Nephron progenitor cell (in vitro differentiated cells): ENCODE results near the gene MCOLN1.

Source experiments
- DNase-seq: peaks from one replicate; pipeline ENCODE4 v3.0.0; 2021
- H3K27ac Mint-ChIP-seq: 2 replicates; pipeline ENCODE4 v1.8.0; 2021; ENCODE audit warnings: mild to moderate bottlenecking, moderate library complexity, mixed read lengths
- H3K27me3 Mint-ChIP-seq: 2 replicates; pipeline ENCODE4 v1.8.0; 2021; ENCODE audit warnings: mild to moderate bottlenecking, low read depth, mixed read lengths; ENCODE audit not compliant: poor library complexity
- H3K36me3 Mint-ChIP-seq: 2 replicates; pipeline ENCODE4 v1.8.0; 2021; ENCODE audit warnings: low read depth, mixed read lengths
- H3K4me1 Mint-ChIP-seq: 2 replicates; pipeline ENCODE4 v1.8.0; 2021; ENCODE audit warnings: mixed read lengths
- H3K4me3 Mint-ChIP-seq: 2 replicates; pipeline ENCODE4 v1.8.0; 2021; ENCODE audit warnings: mild to moderate bottlenecking, moderate library complexity, mixed read lengths
- H3K9me3 Mint-ChIP-seq: 2 replicates; pipeline ENCODE4 v1.8.0; 2021; ENCODE audit warnings: mild to moderate bottlenecking, moderate library complexity, mixed read lengths
- TF ChIP-seq, protein P1 (sequence below): fragments of 200-600 bp; sonication (generic); IDR thresholded peaks from 2 replicates; pipeline ENCODE4 v1.5.0; 2021; ENCODE audit warnings: antibody characterized with exemption

MCOLN1 gene

DNA sequence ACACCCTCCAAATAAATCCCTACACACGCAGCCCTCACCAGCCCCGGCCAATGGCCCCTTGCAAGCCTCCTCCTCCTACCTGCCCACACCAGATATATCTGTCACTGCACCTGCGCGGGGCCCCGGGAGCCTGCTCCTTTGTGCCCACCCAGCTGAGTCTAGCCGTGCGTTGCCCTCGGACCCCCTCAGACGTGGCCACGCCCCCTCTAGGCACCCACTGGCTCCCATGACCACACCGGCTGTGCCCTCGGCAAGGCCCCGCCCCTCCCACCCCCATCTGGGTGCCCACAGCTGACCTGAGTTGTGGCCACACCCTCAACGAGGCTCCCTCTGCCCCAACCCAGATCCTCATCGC, 6.8 kb downstream of the MCOLN1 start:
- peaks cover 4% of the 10 kb centered on the region for H3K36me3 Mint-ChIP-seq
- H3K4me1 Mint-ChIP-seq = peaks cover 2% of the 10 kb centered on the region

GRCh38 chr19:7529610-7530490, 7.4 kb downstream of the MCOLN1 start:
- Mint-ChIP-seq H3K27ac (no peak overlapping the region), H3K9me3 (no peaks in the 10 kb centered on the region), H3K4me1 (peaks cover 6% of the 10 kb centered on the region), H3K27me3 (peaks cover 4% of the 10 kb centered on the region), H3K4me3 (no peak overlapping the region), H3K36me3 (peaks cover 4% of the 10 kb centered on the region)
- TF ChIP-seq, protein P1, sequence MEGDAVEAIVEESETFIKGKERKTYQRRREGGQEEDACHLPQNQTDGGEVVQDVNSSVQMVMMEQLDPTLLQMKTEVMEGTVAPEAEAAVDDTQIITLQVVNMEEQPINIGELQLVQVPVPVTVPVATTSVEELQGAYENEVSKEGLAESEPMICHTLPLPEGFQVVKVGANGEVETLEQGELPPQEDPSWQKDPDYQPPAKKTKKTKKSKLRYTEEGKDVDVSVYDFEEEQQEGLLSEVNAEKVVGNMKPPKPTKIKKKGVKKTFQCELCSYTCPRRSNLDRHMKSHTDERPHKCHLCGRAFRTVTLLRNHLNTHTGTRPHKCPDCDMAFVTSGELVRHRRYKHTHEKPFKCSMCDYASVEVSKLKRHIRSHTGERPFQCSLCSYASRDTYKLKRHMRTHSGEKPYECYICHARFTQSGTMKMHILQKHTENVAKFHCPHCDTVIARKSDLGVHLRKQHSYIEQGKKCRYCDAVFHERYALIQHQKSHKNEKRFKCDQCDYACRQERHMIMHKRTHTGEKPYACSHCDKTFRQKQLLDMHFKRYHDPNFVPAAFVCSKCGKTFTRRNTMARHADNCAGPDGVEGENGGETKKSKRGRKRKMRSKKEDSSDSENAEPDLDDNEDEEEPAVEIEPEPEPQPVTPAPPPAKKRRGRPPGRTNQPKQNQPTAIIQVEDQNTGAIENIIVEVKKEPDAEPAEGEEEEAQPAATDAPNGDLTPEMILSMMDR = no peak
- no peak for DNase-seq

More for the DNA sequence above, 6.8 kb downstream of the MCOLN1 start:
- TF ChIP-seq, protein P1 = no peak
- DNase-seq = no peak
- Mint-ChIP-seq H3K4me3 (no peak overlapping the region), H3K27me3 (peaks cover 1% of the 10 kb centered on the region), H3K27ac (no peak overlapping the region), H3K9me3 (no peaks in the 10 kb centered on the region)

- no peak for DNase-seq
- Mint-ChIP-seq H3K4me1 (peaks cover 16% of the 10 kb centered on the region), H3K4me3 (peak overlapping the region; percentile 94), H3K36me3 (peaks cover 5% of the 10 kb centered on the region), H3K27ac (no peak overlapping the region), H3K27me3 (peaks cover 4% of the 10 kb centered on the region), H3K9me3 (no peaks in the 10 kb centered on the region)
- TF ChIP-seq, protein P1 = no peak
These were observed 11.0 kb downstream of the MCOLN1 start for GRCh38 chr19:7533281-7533885.

DNA sequence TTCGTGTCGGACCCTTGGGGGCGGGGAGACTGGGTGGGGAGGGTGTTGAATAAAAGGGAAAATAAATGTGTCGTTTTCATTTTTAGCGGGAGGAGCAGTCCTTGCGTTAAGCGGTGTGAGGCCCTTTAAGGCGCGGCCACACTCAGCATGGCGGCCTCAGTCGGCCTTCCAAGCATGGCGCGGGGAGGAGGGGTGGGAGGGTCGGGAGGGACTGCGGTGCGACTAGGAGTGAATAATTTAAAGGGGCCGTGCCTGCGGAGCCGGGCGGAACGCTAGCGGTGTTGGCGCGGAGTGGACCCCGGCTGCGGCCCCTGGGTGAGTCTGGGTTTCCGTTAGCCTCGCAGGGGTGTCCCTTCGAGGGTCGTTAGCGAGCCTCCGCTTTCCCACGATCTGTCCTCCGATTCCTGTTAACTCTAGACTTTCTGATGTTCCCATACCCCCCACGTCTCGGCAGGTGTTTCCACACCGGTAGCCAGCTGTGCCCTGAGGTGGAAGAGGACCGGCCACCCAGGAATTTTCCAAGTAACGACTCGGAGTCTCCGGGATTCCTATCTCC, 11.6 kb downstream of the MCOLN1 start:
- Mint-ChIP-seq H3K27ac (peak overlapping the region; percentile 97), H3K27me3 (peaks cover 4% of the 10 kb centered on the region), H3K4me1 (peaks cover 16% of the 10 kb centered on the region), H3K36me3 (peaks cover 11% of the 10 kb centered on the region), H3K9me3 (no peaks in the 10 kb centered on the region), H3K4me3 (peak overlapping the region; percentile 94)
- peak; percentile 80 for DNase-seq
- TF ChIP-seq, protein P1 = no peak

GRCh38 chr19:7534531-7535046, 12.2 kb downstream of the MCOLN1 start:
- Mint-ChIP-seq H3K4me3 (peak overlapping the region; percentile 94), H3K27me3 (peaks cover 4% of the 10 kb centered on the region), H3K27ac (peak overlapping the region; percentile 97), H3K9me3 (no peaks in the 10 kb centered on the region), H3K4me1 (peaks cover 16% of the 10 kb centered on the region), H3K36me3 (peaks cover 11% of the 10 kb centered on the region)
- DNase-seq = peak; percentile 58
- TF ChIP-seq, protein P1 = no peak
